HG02973 (cell line): ENCODE results near the gene HSPA6.
"Not testable (repeated sequence)": the region's sequence is repeated elsewhere in the genome, so short reads cannot be mapped to it uniquely, and the experiment has no call there.

Experiments used
- ATAC-seq: cut with Tn5 transposase; IDR thresholded peaks from one replicate; pipeline ENCODE4 v1.9.1; 2021; ENCODE audit warnings: moderate library complexity; ENCODE audit not compliant: unreplicated experiment

Gene HSPA6

GRCh38 chr1:161557506-161558450 lies 33.4 kb downstream of the HSPA6 start:
- not testable (repeated sequence) for ATAC-seq

- not testable (repeated sequence) for ATAC-seq
Observed at GRCh38 chr1:161560960-161561715, 36.8 kb downstream of the HSPA6 start.

GRCh38 chr1:161562441-161562840 lies 38.1 kb downstream of the HSPA6 start:
- not testable (repeated sequence) for ATAC-seq

GRCh38 chr1:161563522-161563921 lies 39.2 kb downstream of the HSPA6 start:
- not testable (repeated sequence) for ATAC-seq

GRCh38 chr1:161566602-161566960 lies 42.2 kb downstream of the HSPA6 start:
- ATAC-seq = not testable (repeated sequence)

- not testable (repeated sequence) for ATAC-seq
Observed at GRCh38 chr1:161571703-161572102, 47.4 kb downstream of the HSPA6 start.
